ENCODE results near the gene C17orf107.

C17orf107 gene

GRCh38 chr17:4891411-4892410 is 7.6 kb upstream of the C17orf107 start:
- H3K27ac ChIP-seq (replicated peaks) = no peak overlapping the region
- no peak for TF ChIP-seq GABPA (IDR thresholded peaks at IDR 0.05; ENCODE audit: low read depth)
- TF ChIP-seq SPI1 (IDR thresholded peaks at IDR 0.05; ENCODE audit: borderline replicate concordance, low read depth) = no peak
- TF ChIP-seq POLR2AphosphoS5 (IDR thresholded peaks at IDR 0.05; ENCODE audit: low read depth) = no peak
- TF ChIP-seq CTCF (IDR thresholded peaks at IDR 0.05; ENCODE audit: insufficient read depth, low read length) = no peak
- TF ChIP-seq, protein P1, sequence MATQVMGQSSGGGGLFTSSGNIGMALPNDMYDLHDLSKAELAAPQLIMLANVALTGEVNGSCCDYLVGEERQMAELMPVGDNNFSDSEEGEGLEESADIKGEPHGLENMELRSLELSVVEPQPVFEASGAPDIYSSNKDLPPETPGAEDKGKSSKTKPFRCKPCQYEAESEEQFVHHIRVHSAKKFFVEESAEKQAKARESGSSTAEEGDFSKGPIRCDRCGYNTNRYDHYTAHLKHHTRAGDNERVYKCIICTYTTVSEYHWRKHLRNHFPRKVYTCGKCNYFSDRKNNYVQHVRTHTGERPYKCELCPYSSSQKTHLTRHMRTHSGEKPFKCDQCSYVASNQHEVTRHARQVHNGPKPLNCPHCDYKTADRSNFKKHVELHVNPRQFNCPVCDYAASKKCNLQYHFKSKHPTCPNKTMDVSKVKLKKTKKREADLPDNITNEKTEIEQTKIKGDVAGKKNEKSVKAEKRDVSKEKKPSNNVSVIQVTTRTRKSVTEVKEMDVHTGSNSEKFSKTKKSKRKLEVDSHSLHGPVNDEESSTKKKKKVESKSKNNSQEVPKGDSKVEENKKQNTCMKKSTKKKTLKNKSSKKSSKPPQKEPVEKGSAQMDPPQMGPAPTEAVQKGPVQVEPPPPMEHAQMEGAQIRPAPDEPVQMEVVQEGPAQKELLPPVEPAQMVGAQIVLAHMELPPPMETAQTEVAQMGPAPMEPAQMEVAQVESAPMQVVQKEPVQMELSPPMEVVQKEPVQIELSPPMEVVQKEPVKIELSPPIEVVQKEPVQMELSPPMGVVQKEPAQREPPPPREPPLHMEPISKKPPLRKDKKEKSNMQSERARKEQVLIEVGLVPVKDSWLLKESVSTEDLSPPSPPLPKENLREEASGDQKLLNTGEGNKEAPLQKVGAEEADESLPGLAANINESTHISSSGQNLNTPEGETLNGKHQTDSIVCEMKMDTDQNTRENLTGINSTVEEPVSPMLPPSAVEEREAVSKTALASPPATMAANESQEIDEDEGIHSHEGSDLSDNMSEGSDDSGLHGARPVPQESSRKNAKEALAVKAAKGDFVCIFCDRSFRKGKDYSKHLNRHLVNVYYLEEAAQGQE (IDR thresholded peaks at IDR 0.05; ENCODE audit: insufficient replicate concordance, low read depth) = no peak
- DNase-seq (ENCODE audit: low read depth in 1 of 2, low spot score in 1 of 2) = no peak
- no peaks in the 10 kb centered on the region for H3K27me3 ChIP-seq (ENCODE audit: insufficient read depth, poor library complexity, severe bottlenecking)
- no peak overlapping the region for H3K4me3 ChIP-seq (replicated peaks; ENCODE audit: insufficient read depth, low read length)

- no peak for DNase-seq (ENCODE audit: low read depth in 1 of 2, low spot score in 1 of 2)
- no peak for TF ChIP-seq POLR2AphosphoS5 (IDR thresholded peaks at IDR 0.05; ENCODE audit: low read depth)
- TF ChIP-seq, protein P1 (IDR thresholded peaks at IDR 0.05; ENCODE audit: insufficient replicate concordance, low read depth) = no peak
- TF ChIP-seq SPI1 (IDR thresholded peaks at IDR 0.05; ENCODE audit: borderline replicate concordance, low read depth) = no peak
- no peak for TF ChIP-seq CTCF (IDR thresholded peaks at IDR 0.05; ENCODE audit: insufficient read depth, low read length)
- no peak overlapping the region for H3K4me3 ChIP-seq (replicated peaks; ENCODE audit: insufficient read depth, low read length)
- no peak overlapping the region for H3K27ac ChIP-seq (replicated peaks)
- no peaks in the 10 kb centered on the region for H3K27me3 ChIP-seq (ENCODE audit: insufficient read depth, poor library complexity, severe bottlenecking)
Observed at GRCh38 chr17:4892499-4893221, 6.7 kb upstream of the C17orf107 start.

DNA sequence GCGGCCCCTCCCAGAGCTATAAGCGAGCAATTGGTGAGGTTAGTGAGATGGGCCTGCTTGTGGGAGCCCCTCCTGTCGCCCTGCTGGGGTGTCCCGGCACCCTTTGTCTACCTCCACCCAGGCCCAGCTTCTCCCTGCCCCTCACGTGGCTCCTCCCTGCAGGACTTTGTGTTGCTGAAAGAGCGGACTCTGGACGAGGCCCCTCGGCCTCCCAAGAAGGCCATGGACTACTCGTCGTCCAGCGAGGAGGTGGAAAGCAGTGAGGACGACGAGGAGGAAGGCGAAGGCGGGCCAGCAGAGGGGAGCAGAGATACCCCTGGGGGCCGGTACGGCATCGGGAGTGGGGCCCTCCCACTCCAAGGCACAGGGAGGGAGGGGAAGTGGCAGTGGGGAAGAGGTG is 6.1 kb upstream of the C17orf107 start:
- DNase-seq (ENCODE audit: low read depth in 1 of 2, low spot score in 1 of 2) = no peak
- no peaks in the 10 kb centered on the region for H3K27me3 ChIP-seq (ENCODE audit: insufficient read depth, poor library complexity, severe bottlenecking)
- no peak overlapping the region for H3K27ac ChIP-seq (replicated peaks)
- H3K4me3 ChIP-seq (replicated peaks; ENCODE audit: insufficient read depth, low read length) = no peak overlapping the region
- TF ChIP-seq POLR2AphosphoS5 (IDR thresholded peaks at IDR 0.05; ENCODE audit: low read depth) (no peak), GABPA (IDR thresholded peaks at IDR 0.05; ENCODE audit: low read depth) (no peak), SPI1 (IDR thresholded peaks at IDR 0.05; ENCODE audit: borderline replicate concordance, low read depth) (no peak), CTCF (IDR thresholded peaks at IDR 0.05; ENCODE audit: insufficient read depth, low read length) (no peak)
- TF ChIP-seq, protein P1 (IDR thresholded peaks at IDR 0.05; ENCODE audit: insufficient replicate concordance, low read depth) = no peak

Measured in HL-60 (cell line).